HUES6 (cell line): ENCODE results near the gene RPTOR.

Experiments
- H3K27ac ChIP-seq: 2 replicates; pipeline ENCODE4 v1.7.0; 2013; ENCODE audit warnings: low read depth, mild to moderate bottlenecking, low read length, inconsistent platforms
- H3K27me3 ChIP-seq: 2 replicates; pipeline ENCODE4 v1.6.1; 2013; ENCODE audit warnings: low read length; ENCODE audit not compliant: control insufficient read depth, insufficient read depth
- H3K36me3 ChIP-seq: 2 replicates; pipeline ENCODE4 v1.6.1; 2013; ENCODE audit warnings: low read length; ENCODE audit not compliant: control insufficient read depth, insufficient read depth
- H3K4me1 ChIP-seq: 2 replicates; pipeline ENCODE4 v1.6.1; 2013; ENCODE audit warnings: low read length; ENCODE audit not compliant: control insufficient read depth, insufficient read depth
- H3K4me3 ChIP-seq: 2 replicates; pipeline ENCODE4 v1.5.1; 2013; ENCODE audit warnings: low read depth, low read length
- H3K9ac ChIP-seq: one replicate; pipeline ENCODE4 v1.6.1; 2013; ENCODE audit warnings: mild to moderate bottlenecking, low read length
- H3K9me3 ChIP-seq: 2 replicates; pipeline ENCODE4 v1.6.1; 2013; ENCODE audit warnings: low read depth, low read length; ENCODE audit not compliant: control insufficient read depth, insufficient read depth

RPTOR gene

GRCh38 chr17:80673152-80673920 lies 128.7 kb downstream of the RPTOR start:
- no peaks in the 10 kb centered on the region for H3K9me3 ChIP-seq
- H3K27ac ChIP-seq: no peak overlapping the region
- H3K4me3 ChIP-seq: no peak overlapping the region
- no peaks in the 10 kb centered on the region for H3K36me3 ChIP-seq
- H3K4me1 ChIP-seq: peaks cover 10% of the 10 kb centered on the region
- no peaks in the 10 kb centered on the region for H3K27me3 ChIP-seq
- no peak overlapping the region for H3K9ac ChIP-seq

- Histone ChIP-seq H3K27ac (no peak overlapping the region), H3K36me3 (no peaks in the 10 kb centered on the region), H3K4me3 (no peak overlapping the region), H3K9ac (no peak overlapping the region), H3K4me1 (peaks cover 25% of the 10 kb centered on the region), H3K9me3 (no peaks in the 10 kb centered on the region), H3K27me3 (no peaks in the 10 kb centered on the region)
Observed at GRCh38 chr17:80675438-80676095, 130.9 kb downstream of the RPTOR start.

DNA sequence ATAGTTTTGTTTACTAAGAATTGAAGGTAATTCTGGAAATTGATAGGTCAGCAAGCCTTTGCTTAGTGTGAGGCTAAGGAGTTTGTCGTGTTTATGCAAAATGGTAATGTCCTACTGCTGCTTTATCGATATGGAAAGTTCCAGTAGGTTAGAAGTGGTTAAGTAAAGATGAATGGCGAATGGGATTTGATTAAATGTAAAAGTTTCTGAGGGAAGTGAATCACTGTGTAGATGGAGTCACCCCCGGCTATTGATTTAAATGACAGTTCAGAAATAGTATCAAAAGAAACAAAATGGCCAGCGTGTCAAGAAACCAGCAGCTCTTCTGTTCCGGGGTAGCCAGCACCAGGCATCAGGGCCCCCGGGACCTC lies 131.4 kb downstream of the RPTOR start:
- Histone ChIP-seq H3K9ac (no peak overlapping the region), H3K4me3 (no peak overlapping the region), H3K4me1 (peaks cover 25% of the 10 kb centered on the region), H3K27me3 (no peaks in the 10 kb centered on the region), H3K27ac (no peak overlapping the region), H3K9me3 (no peaks in the 10 kb centered on the region), H3K36me3 (no peaks in the 10 kb centered on the region)

DNA sequence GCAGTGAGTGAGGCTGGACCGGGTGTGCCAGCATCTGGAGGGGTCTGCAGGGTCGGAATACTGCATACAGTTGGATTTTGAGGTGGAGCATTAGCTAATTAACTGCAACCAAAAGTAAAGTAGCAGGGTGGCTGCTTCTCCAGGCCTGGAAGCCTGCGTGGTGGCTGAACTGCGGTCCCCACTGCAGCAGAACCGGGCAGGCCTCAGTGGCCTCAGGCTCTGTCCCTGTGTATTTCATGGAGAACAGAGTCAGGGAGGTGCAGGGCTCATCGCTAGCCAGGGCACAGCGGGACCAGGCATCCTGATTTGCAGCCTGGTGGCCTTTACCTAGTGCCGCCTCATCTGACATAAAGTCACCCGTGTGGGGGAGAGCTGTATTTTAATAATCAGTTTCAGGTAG lies 131.9 kb downstream of the RPTOR start:
- Histone ChIP-seq H3K27ac (no peak overlapping the region), H3K4me3 (no peak overlapping the region), H3K9me3 (no peaks in the 10 kb centered on the region), H3K4me1 (peaks cover 25% of the 10 kb centered on the region), H3K9ac (no peak overlapping the region), H3K27me3 (no peaks in the 10 kb centered on the region), H3K36me3 (no peaks in the 10 kb centered on the region)

DNA sequence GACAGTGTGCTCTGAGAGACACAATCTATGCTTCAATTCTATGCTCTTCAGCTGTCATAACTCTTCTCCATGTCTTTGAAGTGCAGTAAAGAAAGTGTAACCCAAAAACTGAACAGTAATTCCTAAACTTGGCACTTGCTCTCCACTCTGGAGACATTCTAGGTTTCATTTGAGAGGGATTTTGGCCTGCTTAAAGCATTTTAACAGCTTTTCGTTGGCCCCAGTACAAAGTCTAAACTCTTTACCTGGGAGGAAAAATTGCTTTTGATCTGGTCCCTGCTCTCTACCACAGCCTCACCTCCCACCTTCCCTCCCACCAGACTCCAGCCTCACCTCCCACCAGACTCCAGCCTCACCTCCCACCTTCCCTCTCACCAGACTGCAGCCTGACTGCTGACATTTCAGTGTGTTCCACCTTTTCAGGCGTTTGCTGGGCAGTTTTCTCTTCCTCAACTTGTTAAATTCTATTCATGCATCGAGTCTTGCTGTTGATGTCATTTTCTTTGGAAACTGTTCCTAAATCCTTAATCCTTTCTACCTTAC lies 132.6 kb downstream of the RPTOR start:
- peaks cover 25% of the 10 kb centered on the region for H3K4me1 ChIP-seq
- H3K36me3 ChIP-seq: no peaks in the 10 kb centered on the region
- H3K27me3 ChIP-seq: no peaks in the 10 kb centered on the region
- H3K9me3 ChIP-seq: no peaks in the 10 kb centered on the region
- no peak overlapping the region for H3K4me3 ChIP-seq
- H3K9ac ChIP-seq: no peak overlapping the region
- no peak overlapping the region for H3K27ac ChIP-seq

- no peak overlapping the region for H3K4me3 ChIP-seq
- H3K36me3 ChIP-seq: no peaks in the 10 kb centered on the region
- H3K9me3 ChIP-seq: no peaks in the 10 kb centered on the region
- H3K4me1 ChIP-seq: peaks cover 17% of the 10 kb centered on the region
- no peak overlapping the region for H3K9ac ChIP-seq
- H3K27ac ChIP-seq: no peak overlapping the region
- H3K27me3 ChIP-seq: no peaks in the 10 kb centered on the region
Observed at GRCh38 chr17:80679816-80680215, 135.2 kb downstream of the RPTOR start.

GRCh38 chr17:80681215-80681614 lies 136.6 kb downstream of the RPTOR start:
- Histone ChIP-seq H3K27ac (no peak overlapping the region), H3K36me3 (no peaks in the 10 kb centered on the region), H3K9me3 (no peaks in the 10 kb centered on the region)

DNA sequence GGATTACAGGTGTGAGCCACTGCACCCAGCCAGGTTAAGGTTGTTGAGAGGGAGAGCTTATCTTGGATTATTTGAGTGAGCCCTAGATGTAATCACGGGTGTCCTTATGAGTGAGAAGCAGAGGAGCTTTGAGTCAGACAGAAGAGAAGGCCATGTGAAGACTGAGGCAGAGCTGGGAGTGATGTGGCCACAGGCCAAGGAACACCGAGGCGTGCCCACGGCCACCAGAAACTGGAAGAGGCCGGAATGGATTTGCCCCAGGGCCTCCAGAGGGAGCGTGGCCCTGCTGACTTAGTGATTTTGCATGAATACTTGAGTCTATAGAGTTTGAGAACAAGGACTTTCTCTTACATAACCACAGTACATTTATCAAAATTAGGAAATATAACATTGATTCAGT lies 137.7 kb downstream of the RPTOR start:
- Histone ChIP-seq H3K4me1 (peaks cover 17% of the 10 kb centered on the region), H3K9me3 (no peaks in the 10 kb centered on the region), H3K9ac (no peak overlapping the region), H3K4me3 (no peak overlapping the region), H3K36me3 (no peaks in the 10 kb centered on the region), H3K27ac (no peak overlapping the region), H3K27me3 (no peaks in the 10 kb centered on the region)

More at GRCh38 chr17:80681215-80681614, 136.6 kb downstream of the RPTOR start:
- no peaks in the 10 kb centered on the region for H3K27me3 ChIP-seq
- no peak overlapping the region for H3K9ac ChIP-seq
- no peak overlapping the region for H3K4me3 ChIP-seq
- peaks cover 17% of the 10 kb centered on the region for H3K4me1 ChIP-seq

GRCh38 chr17:80683625-80684104 lies 139.0 kb downstream of the RPTOR start:
- Histone ChIP-seq H3K9me3 (no peaks in the 10 kb centered on the region), H3K36me3 (no peaks in the 10 kb centered on the region), H3K9ac (no peak overlapping the region), H3K4me3 (no peak overlapping the region), H3K4me1 (peaks cover 14% of the 10 kb centered on the region), H3K27ac (no peak overlapping the region), H3K27me3 (no peaks in the 10 kb centered on the region)

- no peaks in the 10 kb centered on the region for H3K36me3 ChIP-seq
Observed at GRCh38 chr17:80687839-80688238, 143.2 kb downstream of the RPTOR start.

DNA sequence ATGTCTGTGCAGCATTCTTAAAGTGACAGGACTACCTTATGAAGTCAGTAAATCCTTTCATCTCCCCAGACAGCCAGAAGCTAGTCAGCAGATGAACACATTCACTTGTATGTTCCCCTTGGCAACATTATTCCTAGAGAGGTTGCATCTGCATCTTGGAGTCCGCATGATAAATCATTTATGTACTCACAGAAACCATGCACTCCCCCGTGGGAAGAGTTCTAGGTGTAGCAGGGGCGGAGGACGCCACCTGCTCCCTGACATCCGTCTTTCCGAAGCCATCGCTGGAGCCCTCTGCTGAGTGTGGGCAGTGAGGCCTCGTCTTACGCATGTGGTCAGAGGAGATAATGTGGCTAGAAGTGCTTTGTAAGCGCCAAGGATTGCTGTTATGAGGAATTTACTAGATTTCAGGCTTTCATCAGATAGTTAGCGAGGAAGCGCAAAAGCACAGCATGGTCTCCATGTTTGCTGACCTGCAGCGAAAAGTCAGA lies 144.5 kb downstream of the RPTOR start:
- Histone ChIP-seq H3K27me3 (no peaks in the 10 kb centered on the region), H3K4me3 (no peak overlapping the region), H3K9me3 (no peaks in the 10 kb centered on the region), H3K27ac (no peak overlapping the region), H3K4me1 (peaks cover 9% of the 10 kb centered on the region), H3K36me3 (no peaks in the 10 kb centered on the region), H3K9ac (no peak overlapping the region)

More at GRCh38 chr17:80687839-80688238, 143.2 kb downstream of the RPTOR start:
- Histone ChIP-seq H3K4me3 (no peak overlapping the region), H3K27me3 (no peaks in the 10 kb centered on the region), H3K27ac (no peak overlapping the region), H3K4me1 (no peaks in the 10 kb centered on the region), H3K9me3 (no peaks in the 10 kb centered on the region), H3K9ac (no peak overlapping the region)
